NCI-H2029 treated with DMSO at 0.1 percent for 48 hours (cell line): ENCODE results near the gene GBGT1.

Source experiments
- DNase-seq: peaks from one replicate; lab custom pipeline; 2025; lab: John Stamatoyannopoulos, UW

Gene GBGT1

DNA sequence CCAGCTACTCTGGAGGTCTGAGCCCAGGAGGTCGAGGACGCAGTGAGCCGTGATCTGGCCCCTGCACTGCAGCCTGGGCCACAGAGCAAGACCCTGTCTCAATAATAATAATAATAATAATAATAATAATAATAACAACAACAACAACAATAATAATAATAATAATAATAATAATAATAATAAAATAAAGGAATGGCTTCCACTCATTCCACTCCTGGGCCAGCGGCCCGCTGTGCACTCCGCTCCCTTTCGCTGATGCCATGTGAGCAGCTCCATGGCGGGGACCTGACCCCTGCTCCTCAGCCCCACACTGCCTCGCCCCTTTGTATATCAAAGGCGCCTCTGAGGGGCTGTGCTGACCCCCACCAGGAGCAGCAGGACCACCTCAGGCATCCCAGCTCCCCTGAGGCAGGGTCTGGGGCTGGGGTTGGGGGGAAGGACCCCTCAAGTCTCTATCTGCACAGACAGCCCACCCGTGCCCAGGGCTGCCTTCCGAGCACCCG lies 20.0 kb downstream of the GBGT1 start:
- no peak for DNase-seq

DNA sequence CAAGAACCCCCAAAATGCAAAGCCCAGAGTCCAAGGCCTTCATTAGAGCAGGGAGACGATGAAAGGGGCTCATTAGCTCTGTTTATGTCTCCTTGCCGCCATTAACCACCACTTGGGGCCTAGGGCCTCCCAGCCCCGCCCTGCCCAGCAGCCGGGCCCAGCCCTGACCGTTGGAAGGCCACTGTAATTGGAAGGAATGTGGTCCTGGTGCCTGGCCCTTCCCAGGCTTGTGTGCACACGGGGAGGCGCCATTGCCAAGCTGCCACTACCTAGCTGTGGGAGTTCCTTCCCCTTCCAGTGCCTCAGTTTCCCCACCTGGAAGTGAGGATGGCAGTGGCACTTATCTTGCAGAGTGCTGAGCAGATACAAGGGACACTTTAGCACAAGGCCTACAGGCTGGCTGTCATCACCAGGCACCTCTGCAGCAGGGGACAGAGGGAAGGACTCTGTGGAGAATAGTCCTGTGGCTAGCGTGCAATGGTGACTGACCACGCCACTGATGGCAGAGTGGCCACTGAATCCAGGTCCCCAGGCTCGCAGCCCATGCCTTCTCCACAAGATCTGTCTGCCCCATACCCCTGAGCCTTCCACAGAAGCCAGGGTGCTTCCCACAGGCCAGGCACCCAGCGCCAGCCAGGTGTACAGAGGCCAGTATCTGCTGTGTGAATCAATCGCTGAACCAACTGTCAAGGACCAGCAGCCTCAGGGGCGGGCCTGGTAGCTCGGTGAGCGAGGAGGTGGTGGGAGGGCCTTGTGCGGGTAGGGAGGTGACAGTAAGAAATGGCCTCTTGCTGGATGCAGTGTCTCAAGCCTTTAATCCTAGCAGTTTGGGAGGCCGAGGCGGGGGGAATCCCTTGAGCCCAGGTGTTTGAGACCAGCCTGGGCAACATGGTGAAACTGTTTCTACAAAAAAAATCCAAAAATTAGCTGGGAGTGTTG lies 20.8 kb downstream of the GBGT1 start:
- no peak for DNase-seq

DNA sequence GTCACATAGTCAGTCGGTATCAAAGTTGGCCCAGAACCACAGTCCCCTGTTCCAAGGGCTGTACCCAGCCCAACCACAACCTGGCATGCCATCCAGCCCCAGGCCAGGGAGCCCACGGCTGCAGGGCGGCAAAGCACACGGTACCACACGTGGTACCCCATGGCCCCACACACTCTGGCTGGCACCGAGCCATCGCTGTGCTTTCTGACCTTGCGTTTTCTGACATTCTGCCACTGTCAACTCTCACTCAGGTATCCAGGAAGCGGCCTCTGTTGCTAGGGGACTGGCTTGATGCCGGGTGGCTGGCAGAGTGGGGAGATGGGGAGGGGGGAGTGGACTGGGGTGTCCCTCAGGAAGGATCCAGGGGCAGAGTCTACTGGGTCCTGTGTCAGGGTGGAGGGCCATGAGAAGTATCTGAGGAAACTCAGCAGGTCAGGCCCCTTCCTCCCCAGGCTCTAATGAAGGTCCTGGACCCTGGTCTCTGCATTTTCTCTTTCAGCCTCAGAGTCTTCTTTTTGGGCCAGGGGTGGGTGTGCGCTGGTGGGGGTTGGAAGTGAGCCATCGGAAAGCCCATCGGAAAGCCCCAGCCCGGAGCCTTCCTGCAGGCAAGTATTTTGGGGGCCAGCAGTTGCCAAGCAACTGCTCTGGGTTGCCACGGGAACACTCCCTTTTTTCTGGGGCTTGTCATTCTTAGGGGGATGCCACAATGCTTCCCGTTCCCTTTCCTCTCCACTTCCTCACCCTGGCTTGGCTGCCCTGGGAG lies 21.7 kb downstream of the GBGT1 start:
- DNase-seq, result peak; percentile 59

- DNase-seq, result no peak
Measured at GRCh38 chr9:133140606-133141005, 23.1 kb downstream of the GBGT1 start.

- DNase-seq, result no peak
Measured at GRCh38 chr9:133140174-133140505, 23.6 kb downstream of the GBGT1 start.

- DNase-seq, result no peak
Measured at GRCh38 chr9:133139246-133140173, 24.2 kb downstream of the GBGT1 start.

DNA sequence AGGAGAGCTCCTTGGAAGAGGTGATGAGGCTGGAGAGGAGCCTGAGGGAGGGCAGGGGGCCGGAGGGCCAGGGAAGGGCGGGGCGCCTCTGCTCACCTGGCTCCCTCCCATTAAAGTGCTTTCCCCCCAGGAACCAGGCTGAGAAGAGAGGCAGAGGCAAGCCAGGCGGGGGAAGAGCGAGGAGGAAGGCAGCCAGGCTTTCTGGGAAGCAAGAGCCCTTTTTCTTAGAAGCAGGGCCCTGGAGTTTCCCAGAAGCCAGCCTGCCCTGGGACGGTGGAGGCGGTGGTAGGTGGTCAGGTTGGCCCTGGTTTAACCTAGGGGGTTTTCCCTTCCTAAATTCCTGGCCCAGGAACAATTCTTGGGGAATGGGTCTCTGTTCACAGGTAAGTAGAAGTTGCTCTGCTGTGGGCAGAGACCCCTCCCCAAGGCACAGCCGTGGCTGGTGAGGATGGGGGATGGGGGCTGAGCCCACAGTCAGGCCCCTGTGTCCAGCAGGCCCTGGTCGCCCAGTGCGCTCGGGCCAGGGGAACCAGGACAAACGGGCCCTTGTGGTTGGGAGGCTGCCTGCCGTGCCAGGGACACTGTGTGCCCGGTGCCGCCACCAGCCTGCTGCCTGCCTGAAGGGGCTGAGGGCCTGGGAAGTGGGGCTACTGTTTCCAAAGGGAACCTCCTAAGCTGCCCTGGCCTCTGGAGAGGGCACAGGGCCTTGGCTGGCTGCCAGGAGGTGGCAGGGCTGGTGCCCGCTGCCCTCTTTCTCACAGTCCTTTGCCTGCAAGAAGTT lies 26.1 kb downstream of the GBGT1 start:
- DNase-seq, result no peak

- peak; percentile 48 for DNase-seq
Measured at GRCh38 chr9:133135146-133135745, 28.5 kb downstream of the GBGT1 start.

GRCh38 chr9:133134388-133135145 lies 29.1 kb downstream of the GBGT1 start:
- no peak for DNase-seq

- DNase-seq, result peak; percentile 90
Measured at GRCh38 chr9:133133681-133134387, 29.9 kb downstream of the GBGT1 start.

- DNase-seq, result no peak
Measured at GRCh38 chr9:133132174-133132573, 31.5 kb downstream of the GBGT1 start.

- no peak for DNase-seq
Measured at GRCh38 chr9:133131506-133131905, 32.2 kb downstream of the GBGT1 start.

- no peak for DNase-seq
Measured at GRCh38 chr9:133130685-133131244, 32.9 kb downstream of the GBGT1 start.

GRCh38 chr9:133129001-133129795 lies 34.5 kb downstream of the GBGT1 start:
- no peak for DNase-seq

DNA sequence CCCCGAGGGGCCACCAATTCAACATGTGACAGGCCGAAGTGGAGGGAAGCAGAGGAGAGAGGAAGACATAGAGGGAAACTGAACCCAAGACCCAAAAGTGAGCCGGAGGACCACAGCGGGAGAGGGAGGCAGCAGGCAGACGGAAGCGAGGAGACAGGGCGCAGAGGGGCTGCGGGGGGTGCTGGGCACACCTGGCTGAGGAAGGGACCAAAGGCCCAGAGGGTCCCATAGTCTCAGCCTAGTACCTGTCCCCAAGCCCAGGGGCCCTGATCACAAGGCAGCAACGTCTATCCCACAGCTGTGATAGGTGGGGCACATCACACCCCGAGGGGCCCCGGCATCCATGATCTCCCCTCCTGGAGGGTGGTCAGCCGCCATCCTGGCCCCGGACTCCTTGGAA lies 35.6 kb downstream of the GBGT1 start:
- no peak for DNase-seq

DNA sequence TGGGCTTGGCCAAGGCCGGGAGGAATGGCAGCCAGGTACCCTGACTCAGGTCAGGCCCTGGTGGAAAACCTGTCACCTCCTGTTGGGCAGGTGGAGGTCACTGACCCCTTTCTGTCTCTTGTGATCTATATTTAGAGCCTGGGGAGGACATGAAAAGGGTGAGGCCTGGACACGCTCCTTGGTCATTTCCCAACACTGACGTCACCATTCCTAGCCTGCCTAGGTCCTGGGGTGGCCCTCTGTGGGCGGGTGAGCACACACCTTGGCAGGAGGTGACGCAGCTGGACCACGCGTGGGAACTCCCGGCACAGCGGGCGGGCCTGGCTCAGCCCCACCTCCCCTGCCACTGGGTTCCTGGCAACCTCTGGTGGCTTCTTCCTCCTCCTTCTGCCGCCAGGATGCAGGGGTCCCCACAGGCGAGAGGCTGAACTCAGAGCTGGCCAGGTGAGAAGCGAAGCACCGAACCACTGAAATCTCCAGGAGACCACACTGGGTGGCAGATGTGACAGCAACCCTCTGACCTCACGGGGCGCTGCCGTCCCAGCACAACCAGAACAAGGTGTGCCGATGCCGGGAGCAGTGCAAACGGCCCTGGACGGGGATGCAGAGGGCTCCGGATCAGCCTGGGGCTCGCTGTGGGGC lies 36.3 kb downstream of the GBGT1 start:
- no peak for DNase-seq

- no peak for DNase-seq
Measured at GRCh38 chr9:133126697-133127339, 36.9 kb downstream of the GBGT1 start.
